ENCODE results near the gene MPC2. TPM values are rescaled to one million over a fixed set of nuclear protein-coding genes. Genes with fewer than 3 reads are reported as not detected.
A peak's percentile ranks its signal among the peaks of the same experiment; 100 is the strongest.

The MPC2 gene
- total and polyA plus RNA-seq, 7 experiments from 2014 or later = 28.0 to 86.9 (median 35.1) TPM

DNA sequence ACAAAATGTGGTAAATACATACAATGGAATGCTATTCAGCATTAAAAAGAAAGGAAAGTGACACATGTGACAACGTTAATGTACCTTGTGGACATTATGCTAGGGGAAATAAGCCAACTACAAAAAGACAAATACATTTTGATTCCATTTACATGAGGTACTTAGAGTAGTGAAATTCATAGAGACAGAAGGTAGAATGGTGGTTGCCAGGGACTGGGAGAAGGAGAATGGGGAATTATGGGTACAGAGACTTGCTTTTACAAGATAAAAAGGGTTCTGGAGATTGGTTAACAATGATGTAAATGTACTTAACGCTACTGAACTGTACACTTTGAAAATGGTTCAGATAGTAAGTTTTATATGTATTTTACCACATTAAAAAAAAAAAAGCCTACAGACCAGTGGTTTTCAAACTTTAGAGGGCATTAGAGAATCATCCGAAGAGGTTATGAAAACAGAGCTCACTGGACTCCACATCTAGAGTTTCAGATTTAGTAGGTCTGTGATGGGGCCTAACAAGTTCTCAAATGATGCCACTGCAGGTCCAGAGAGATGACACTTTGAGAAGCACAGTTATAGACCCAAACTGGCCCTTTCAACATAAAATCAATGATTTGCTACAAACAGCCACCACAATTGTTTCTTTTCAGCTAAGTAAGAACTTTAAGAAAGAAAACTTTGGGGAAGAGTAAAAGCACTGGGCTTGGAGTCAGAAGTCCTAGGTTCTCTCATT lies 13.4 kb downstream of the MPC2 start:
- ChIA-PET CTCF (no interaction called here), POLR2A (interaction anchor here (0.6 kb wide), 1 partner anchor 464 kb away, joined by 3 read pairs; no protein-coding TSS in a partner anchor)
- Mint-ChIP-seq H3K27me3 (no peaks in the 10 kb centered on the region), H3K27ac (no peak overlapping the region), H3K36me3 (peaks cover 0 to 15% (median 7%) of the 10 kb centered on the region in 5 donors), H3K9me3 (no peaks in the 10 kb centered on the region), H3K4me3 (no peak overlapping the region), H3K4me1 (peaks cover 7 to 31% (median 16%) of the 10 kb centered on the region in 7 donors)
- H3K4me1 ChIP-seq (ENCODE audit: control insufficient read depth in 2 of 2, insufficient read depth in 2 of 2, low read length in 2 of 2) = no peaks in the 10 kb centered on the region
- H3K27ac ChIP-seq (ENCODE audit: low read depth, low read length) = no peak overlapping the region
- H3K9me3 ChIP-seq (ENCODE audit: control insufficient read depth in 2 of 3, low read length in 3 of 3) = no peaks in the 10 kb centered on the region
- intact Hi-C loops (cut with micrococcal nuclease) = no loop called here
- no peak for DNase-seq
- H3K4me3 ChIP-seq (ENCODE audit: low read length) = no peak overlapping the region
- peaks cover 0 to 6% (median 0%) of the 10 kb centered on the region in 3 experiments for H3K36me3 ChIP-seq (ENCODE audit: control insufficient read depth in 2 of 3, insufficient read depth in 3 of 3, low read length in 3 of 3)
- H3K27me3 ChIP-seq (ENCODE audit: control insufficient read depth in 2 of 2, insufficient read depth in 2 of 2, low read length in 2 of 2) = no peaks in the 10 kb centered on the region
- ATAC-seq = no peak

DNA sequence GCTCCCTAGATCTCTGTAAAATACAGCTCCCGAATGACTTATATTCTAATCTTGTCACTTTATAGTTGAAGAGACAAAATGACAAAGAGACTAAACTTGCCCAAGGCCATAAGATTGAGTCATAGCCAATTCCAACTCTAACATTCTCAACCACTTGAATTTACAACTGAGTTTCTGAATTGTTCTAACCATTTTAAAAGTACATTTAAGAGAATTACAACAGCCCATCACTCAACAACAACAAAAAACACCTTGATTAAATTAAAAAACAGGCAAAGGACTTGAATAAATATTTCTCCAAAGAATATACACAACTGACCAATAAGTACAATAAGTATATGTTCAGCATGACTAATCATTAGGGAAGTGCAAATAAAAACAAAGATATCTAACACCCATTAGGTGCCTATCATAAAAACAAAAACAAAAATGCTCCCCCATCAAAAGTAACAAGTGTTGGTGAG lies 14.2 kb downstream of the MPC2 start:
- peaks cover 3 to 19% (median 7%) of the 10 kb centered on the region in 5 donors for H3K36me3 Mint-ChIP-seq
- H3K4me3 Mint-ChIP-seq = no peak overlapping the region
- Histone ChIP-seq H3K4me1 (ENCODE audit: control insufficient read depth in 2 of 2, insufficient read depth in 2 of 2, low read length in 2 of 2) (no peaks in the 10 kb centered on the region), H3K4me3 (ENCODE audit: low read length) (no peak overlapping the region), H3K27ac (ENCODE audit: low read depth, low read length) (no peak overlapping the region), H3K36me3 (ENCODE audit: control insufficient read depth in 2 of 3, insufficient read depth in 3 of 3, low read length in 3 of 3) (peaks cover 0 to 6% (median 5%) of the 10 kb centered on the region in 3 experiments), H3K27me3 (ENCODE audit: control insufficient read depth in 2 of 2, insufficient read depth in 2 of 2, low read length in 2 of 2) (no peaks in the 10 kb centered on the region), H3K9me3 (ENCODE audit: control insufficient read depth in 2 of 3, low read length in 3 of 3) (no peaks in the 10 kb centered on the region)
- no peak for DNase-seq
- H3K9me3 Mint-ChIP-seq = no peaks in the 10 kb centered on the region
- intact Hi-C loops (cut with micrococcal nuclease) = no loop called here
- H3K4me1 Mint-ChIP-seq = peaks cover 7 to 29% (median 16%) of the 10 kb centered on the region in 7 donors
- ChIA-PET POLR2A (interaction anchor here (1.4 kb wide), 1 partner anchor 12 kb away, joined by 3 read pairs; no protein-coding TSS in a partner anchor), CTCF (no interaction called here)
- H3K27ac Mint-ChIP-seq = no peak overlapping the region
- no peak for ATAC-seq
- no peaks in the 10 kb centered on the region for H3K27me3 Mint-ChIP-seq

DNA sequence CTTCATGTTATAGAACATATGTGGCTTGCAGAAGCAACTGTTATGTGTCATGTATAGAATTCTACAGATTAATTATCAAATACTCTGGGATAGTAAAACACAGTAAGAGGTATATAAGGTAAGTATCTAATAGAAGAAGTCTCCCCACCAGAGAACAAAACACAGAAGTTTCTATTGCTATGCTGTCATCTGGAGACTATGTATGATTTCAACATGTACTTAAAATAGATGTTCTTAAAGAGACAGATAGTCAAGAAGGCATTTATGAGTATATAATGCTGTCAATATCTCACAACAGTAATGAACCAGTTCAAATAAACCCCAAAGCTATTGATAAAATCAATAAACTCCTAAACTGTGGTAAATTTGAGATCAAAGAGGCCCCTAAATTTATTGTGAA lies 14.8 kb downstream of the MPC2 start:
- H3K4me1 Mint-ChIP-seq = peaks cover 3 to 23% (median 12%) of the 10 kb centered on the region in 7 donors
- H3K27me3 Mint-ChIP-seq = no peaks in the 10 kb centered on the region
- H3K4me1 ChIP-seq (ENCODE audit: control insufficient read depth in 2 of 2, insufficient read depth in 2 of 2, low read length in 2 of 2) = no peaks in the 10 kb centered on the region
- H3K4me3 Mint-ChIP-seq = no peak overlapping the region
- intact Hi-C loops (cut with micrococcal nuclease) = no loop called here
- DNase-seq = no peak
- no peak overlapping the region for H3K4me3 ChIP-seq (ENCODE audit: low read length)
- no peak overlapping the region for H3K27ac Mint-ChIP-seq
- peaks cover 3 to 22% (median 7%) of the 10 kb centered on the region in 5 donors for H3K36me3 Mint-ChIP-seq
- no peaks in the 10 kb centered on the region for H3K27me3 ChIP-seq (ENCODE audit: control insufficient read depth in 2 of 2, insufficient read depth in 2 of 2, low read length in 2 of 2)
- peaks cover 0 to 10% (median 6%) of the 10 kb centered on the region in 3 experiments for H3K36me3 ChIP-seq (ENCODE audit: control insufficient read depth in 2 of 3, insufficient read depth in 3 of 3, low read length in 3 of 3)
- ChIA-PET CTCF (no interaction called here), POLR2A (interaction anchor here (1.4 kb wide), 1 partner anchor 13 kb away, joined by 3 read pairs; no protein-coding TSS in a partner anchor)
- no peaks in the 10 kb centered on the region for H3K9me3 Mint-ChIP-seq
- H3K9me3 ChIP-seq (ENCODE audit: control insufficient read depth in 2 of 3, low read length in 3 of 3) = no peaks in the 10 kb centered on the region
- H3K27ac ChIP-seq (ENCODE audit: low read depth, low read length) = no peak overlapping the region
- ATAC-seq = no peak

GRCh38 chr1:167916766-167917511 lies 19.9 kb downstream of the MPC2 start:
- H3K4me1 ChIP-seq (ENCODE audit: control insufficient read depth in 2 of 2, insufficient read depth in 2 of 2, low read length in 2 of 2) = no peaks in the 10 kb centered on the region

DNA sequence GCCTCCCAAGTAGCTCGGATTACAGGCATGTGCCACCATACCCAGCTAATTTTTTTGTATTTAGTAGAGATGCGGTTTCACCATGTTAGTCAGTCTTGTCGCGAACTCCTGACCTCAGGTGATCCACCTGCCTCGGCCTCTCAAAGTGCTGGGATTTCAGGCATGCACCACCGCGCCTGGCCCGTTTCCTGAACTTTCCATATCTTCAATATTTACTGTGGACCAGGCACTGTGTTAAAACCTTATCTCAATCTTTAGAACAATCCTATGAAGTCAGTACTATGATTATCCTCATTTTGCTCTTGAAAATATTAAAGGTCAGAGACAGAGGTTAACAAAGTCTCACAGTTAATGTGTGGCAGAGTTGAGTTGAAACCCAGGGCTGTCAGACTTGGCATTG lies 21.3 kb downstream of the MPC2 start:
- H3K27ac Mint-ChIP-seq = peak overlapping the region in 1 of 9 donors; percentile 77
- CTCF ChIA-PET = no interaction called here
- POLR2A ChIA-PET = interaction anchor here (1.8 kb wide), 1 partner anchor 11 kb away, joined by 4 read pairs; no protein-coding TSS in a partner anchor
- no peak overlapping the region for H3K4me3 Mint-ChIP-seq
- no peaks in the 10 kb centered on the region for H3K27me3 ChIP-seq (ENCODE audit: control insufficient read depth in 2 of 2, insufficient read depth in 2 of 2, low read length in 2 of 2)
- peaks cover 0 to 11% (median 0%) of the 10 kb centered on the region in 3 experiments for H3K36me3 ChIP-seq (ENCODE audit: control insufficient read depth in 2 of 3, insufficient read depth in 3 of 3, low read length in 3 of 3)
- no peaks in the 10 kb centered on the region for H3K4me1 ChIP-seq (ENCODE audit: control insufficient read depth in 2 of 2, insufficient read depth in 2 of 2, low read length in 2 of 2)
- H3K36me3 Mint-ChIP-seq = peaks cover 3 to 33% (median 9%) of the 10 kb centered on the region in 5 donors
- ATAC-seq = no peak
- H3K9me3 ChIP-seq (ENCODE audit: control insufficient read depth in 2 of 3, low read length in 3 of 3) = no peaks in the 10 kb centered on the region
- no peaks in the 10 kb centered on the region for H3K9me3 Mint-ChIP-seq
- intact Hi-C loops (cut with micrococcal nuclease) = no loop called here
- H3K4me3 ChIP-seq (ENCODE audit: low read length) = no peak overlapping the region
- no peak for DNase-seq
- peaks cover 0 to 6% (median 0%) of the 10 kb centered on the region in 7 donors for H3K4me1 Mint-ChIP-seq
- H3K27me3 Mint-ChIP-seq = no peaks in the 10 kb centered on the region
- no peak overlapping the region for H3K27ac ChIP-seq (ENCODE audit: low read depth, low read length)

More at GRCh38 chr1:167916766-167917511, 19.9 kb downstream of the MPC2 start:
- POLR2A ChIA-PET = no interaction called here
- H3K4me3 Mint-ChIP-seq = no peak overlapping the region
- H3K9me3 ChIP-seq (ENCODE audit: control insufficient read depth in 2 of 3, low read length in 3 of 3) = no peaks in the 10 kb centered on the region
- H3K4me1 Mint-ChIP-seq = peaks cover 0 to 6% (median under 1%) of the 10 kb centered on the region in 7 donors
- H3K4me3 ChIP-seq (ENCODE audit: low read length) = no peak overlapping the region
- DNase-seq (no peak), ATAC-seq (no peak)
- no peaks in the 10 kb centered on the region for H3K27me3 ChIP-seq (ENCODE audit: control insufficient read depth in 2 of 2, insufficient read depth in 2 of 2, low read length in 2 of 2)
- no peak overlapping the region for H3K27ac Mint-ChIP-seq
- H3K27ac ChIP-seq (ENCODE audit: low read depth, low read length) = no peak overlapping the region
- peaks cover 3 to 33% (median 9%) of the 10 kb centered on the region in 5 donors for H3K36me3 Mint-ChIP-seq
- no peaks in the 10 kb centered on the region for H3K27me3 Mint-ChIP-seq
- H3K36me3 ChIP-seq (ENCODE audit: control insufficient read depth in 2 of 3, insufficient read depth in 3 of 3, low read length in 3 of 3) = peaks cover 0 to 11% (median 0%) of the 10 kb centered on the region in 3 experiments
- H3K9me3 Mint-ChIP-seq = no peaks in the 10 kb centered on the region
- intact Hi-C loops (cut with micrococcal nuclease) = no loop called here
- CTCF ChIA-PET = no interaction called here

GRCh38 chr1:167913895-167914496 lies 22.9 kb downstream of the MPC2 start, which contains the start of gene ADCY10:
ADCY10 (minus strand) TSS chr1:167914134; CDS start chr1:167905140, 8,994 bp downstream.
- H3K9me3 Mint-ChIP-seq = peaks cover 0 to 15% (median 9%) of the 10 kb centered on the region in 11 donors
- Histone ChIP-seq H3K27ac (ENCODE audit: low read depth, low read length) (no peak within 1 kb of the TSS), H3K36me3 (ENCODE audit: control insufficient read depth in 2 of 3, insufficient read depth in 3 of 3, low read length in 3 of 3) (peaks cover 0 to 11% (median 0%) of the 10 kb centered on the region in 3 experiments), H3K4me3 (ENCODE audit: low read length) (no peak within 1 kb of the TSS), H3K4me1 (ENCODE audit: control insufficient read depth in 2 of 2, insufficient read depth in 2 of 2, low read length in 2 of 2) (no peaks in the 10 kb centered on the region), H3K9me3 (ENCODE audit: control insufficient read depth in 2 of 3, low read length in 3 of 3) (peaks cover 0 to 6% (median 0%) of the 10 kb centered on the region in 3 experiments), H3K27me3 (ENCODE audit: control insufficient read depth in 2 of 2, insufficient read depth in 2 of 2, low read length in 2 of 2) (no peaks in the 10 kb centered on the region)
- H3K36me3 Mint-ChIP-seq = peaks cover under 1 to 25% (median 10%) of the 10 kb centered on the region in 5 donors
- ChIA-PET CTCF (no interaction called here), POLR2A (interaction anchor here (1.8 kb wide), 1 partner anchor 10 kb away, joined by 4 read pairs; no protein-coding TSS in a partner anchor)
- ATAC-seq (peak; percentile 31), DNase-seq (no peak)
- H3K4me1 Mint-ChIP-seq = peaks cover 0 to 6% (median 0%) of the 10 kb centered on the region in 7 donors
- peak within 1 kb of the TSS in 3 of 9 donors; percentile 11 to 51 (median 44) for H3K27ac Mint-ChIP-seq
- no peak within 1 kb of the TSS for H3K4me3 Mint-ChIP-seq
- intact Hi-C loops (cut with micrococcal nuclease) = no loop called here
- peaks cover 0 to 8% (median 4%) of the 10 kb centered on the region in 5 donors for H3K27me3 Mint-ChIP-seq
